Peyer's patch (tissue), 4 donors: ENCODE data around the gene CMTM4. TPM values are rescaled to one million over a fixed set of nuclear protein-coding genes. Genes with fewer than 3 reads are reported as not detected.
"Not testable (repeated sequence)": the region's sequence is repeated elsewhere in the genome, so short reads cannot be mapped to it uniquely, and the experiment has no call there.

ENCODE experiments used
- DNase-seq, 3 donors: peaks; one replicate each; pipeline ENCODE4 v3.0.0-alpha.2; 2017 to 2019
- H3K27ac ChIP-seq, 4 donors: fragments of 200-600 bp; sonication (generic); one replicate each; pipeline ENCODE4 v1.5.1; 2016 to 2019
- H3K27me3 ChIP-seq, 2 donors: fragments of 200-600 bp; sonication (generic); one replicate each; pipeline ENCODE4 v1.5.1; 2019
- H3K36me3 ChIP-seq, 3 donors: fragments of 200-600 bp; sonication (generic); one replicate each; pipeline ENCODE4 v1.5.1; 2016 to 2019
- H3K4me1 ChIP-seq, 4 donors: fragments of 200-600 bp; sonication (generic); one replicate each; pipeline ENCODE4 v1.5.1; 2016 to 2019
- H3K4me3 ChIP-seq, 4 donors: fragments of 200-600 bp; sonication (generic); 1 replicate in 3 of 4; 2 replicates in 1 of 4; pipeline ENCODE4 v1.5.1; 2016 to 2019; ENCODE audit warnings: mild to moderate bottlenecking in 1 of 4
- H3K9me3 ChIP-seq, 4 donors: fragments of 200-600 bp; sonication (generic); one replicate each; pipeline ENCODE4 v1.5.1; 2016 to 2019; ENCODE audit warnings: mild to moderate bottlenecking in 1 of 4
- POLR2A ChIP-seq, 2 donors: fragments of 450-650 bp; IDR thresholded peaks; one replicate each; pipeline ENCODE4 v1.5.1; 2017; ENCODE audit warnings: antibody characterized with exemption in 2 of 2, mild to moderate bottlenecking in 2 of 2, moderate library complexity in 2 of 2
- total RNA-seq, 4 donors: library from RNA; depleted of rRNA; stranded (reverse); fragments of >200 nt; gene quantifications; one replicate each; pipeline ENCODE4 v1.1.0, GENCODE V29; 2016
- TF ChIP-seq, protein P1 (sequence below), 6 experiments: fragments of 450-650 bp in 4 of 6; fragments of 200-600 bp in 2 of 6; sonication (generic) in 1 of 6; IDR thresholded peaks; one replicate each; pipeline ENCODE4 v1.5.1; 2017 to 2019; ENCODE audit warnings: antibody characterized with exemption in 6 of 6, mild to moderate bottlenecking in 3 of 6, moderate library complexity in 1 of 6

CMTM4 gene
- total RNA-seq, 4 donors from 2014 or later = 33.8 to 116 (median 101) TPM

DNA sequence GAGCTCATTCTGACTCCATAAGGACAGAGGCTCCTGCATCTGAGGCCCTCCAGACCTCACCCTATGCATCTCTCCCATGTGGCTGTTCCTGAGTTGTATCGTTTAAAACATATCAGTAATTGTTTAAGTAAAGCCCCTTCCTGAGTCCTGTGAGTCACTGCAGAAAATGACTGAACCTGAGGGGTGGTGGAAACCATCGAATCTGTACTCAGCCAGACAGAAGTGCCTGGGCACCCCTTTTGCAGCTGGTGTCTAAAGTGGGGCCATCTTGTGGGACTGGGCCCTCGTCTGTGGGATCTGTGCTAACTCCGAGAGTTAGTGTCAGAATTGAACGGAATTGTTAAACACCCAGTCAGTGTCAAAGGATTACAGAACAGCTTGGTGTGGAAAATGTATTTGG lies 66.7 kb downstream of the CMTM4 start:
- TF ChIP-seq POLR2A (IDR thresholded peaks at IDR 0.05) = no peak
- TF ChIP-seq, protein P1, sequence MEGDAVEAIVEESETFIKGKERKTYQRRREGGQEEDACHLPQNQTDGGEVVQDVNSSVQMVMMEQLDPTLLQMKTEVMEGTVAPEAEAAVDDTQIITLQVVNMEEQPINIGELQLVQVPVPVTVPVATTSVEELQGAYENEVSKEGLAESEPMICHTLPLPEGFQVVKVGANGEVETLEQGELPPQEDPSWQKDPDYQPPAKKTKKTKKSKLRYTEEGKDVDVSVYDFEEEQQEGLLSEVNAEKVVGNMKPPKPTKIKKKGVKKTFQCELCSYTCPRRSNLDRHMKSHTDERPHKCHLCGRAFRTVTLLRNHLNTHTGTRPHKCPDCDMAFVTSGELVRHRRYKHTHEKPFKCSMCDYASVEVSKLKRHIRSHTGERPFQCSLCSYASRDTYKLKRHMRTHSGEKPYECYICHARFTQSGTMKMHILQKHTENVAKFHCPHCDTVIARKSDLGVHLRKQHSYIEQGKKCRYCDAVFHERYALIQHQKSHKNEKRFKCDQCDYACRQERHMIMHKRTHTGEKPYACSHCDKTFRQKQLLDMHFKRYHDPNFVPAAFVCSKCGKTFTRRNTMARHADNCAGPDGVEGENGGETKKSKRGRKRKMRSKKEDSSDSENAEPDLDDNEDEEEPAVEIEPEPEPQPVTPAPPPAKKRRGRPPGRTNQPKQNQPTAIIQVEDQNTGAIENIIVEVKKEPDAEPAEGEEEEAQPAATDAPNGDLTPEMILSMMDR (IDR thresholded peaks at IDR 0.05) = no peak
- Histone ChIP-seq H3K27ac (no peak overlapping the region), H3K9me3 (no peaks in the 10 kb centered on the region)

GRCh38 chr16:66627611-66628378 lies 68.7 kb downstream of the CMTM4 start:
- not testable (repeated sequence) for H3K27ac ChIP-seq, H3K4me3 ChIP-seq, H3K9me3 ChIP-seq, H3K27me3 ChIP-seq, H3K4me1 ChIP-seq
- peaks cover 0 to 12% (median 0%) of the 10 kb centered on the region in 3 donors for H3K36me3 ChIP-seq
- DNase-seq = peak in 1 of 3 donors; percentile 5

More for the DNA sequence above, 66.7 kb downstream of the CMTM4 start:
- no peaks in the 10 kb centered on the region for H3K27me3 ChIP-seq
- peak in 1 of 3 donors; percentile 8 for DNase-seq
- H3K4me3 ChIP-seq = no peak overlapping the region
- H3K36me3 ChIP-seq = peaks cover 0 to 3% (median 0%) of the 10 kb centered on the region in 3 donors
- no peaks in the 10 kb centered on the region for H3K4me1 ChIP-seq

DNA sequence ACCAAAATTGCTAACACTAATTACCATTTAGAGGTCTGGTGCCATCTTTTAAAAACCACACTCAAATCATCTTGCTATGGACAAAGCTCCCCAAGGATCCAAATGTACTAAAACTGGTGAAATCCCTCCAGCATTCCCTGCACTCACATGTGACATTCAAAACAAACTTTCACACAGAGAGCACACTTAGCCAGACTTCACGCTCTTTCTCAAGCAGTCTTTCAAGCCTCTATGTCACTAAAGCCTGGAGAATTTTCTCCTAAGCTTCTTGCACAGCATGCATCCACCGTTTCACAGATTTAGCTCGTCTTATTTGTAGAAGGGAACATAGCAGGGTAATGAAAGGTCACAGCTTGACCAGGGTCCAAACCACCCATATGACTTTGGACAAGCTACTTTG lies 72.8 kb downstream of the CMTM4 start:
- DNase-seq = no peak
- Histone ChIP-seq H3K4me1 (no peaks in the 10 kb centered on the region), H3K27ac (no peak overlapping the region), H3K4me3 (no peak overlapping the region), H3K9me3 (no peaks in the 10 kb centered on the region), H3K36me3 (peaks cover 0 to 25% (median 0%) of the 10 kb centered on the region in 3 donors), H3K27me3 (no peaks in the 10 kb centered on the region)
- TF ChIP-seq, protein P1 (IDR thresholded peaks at IDR 0.05) = no peak
- no peak for TF ChIP-seq POLR2A (IDR thresholded peaks at IDR 0.05)

DNA sequence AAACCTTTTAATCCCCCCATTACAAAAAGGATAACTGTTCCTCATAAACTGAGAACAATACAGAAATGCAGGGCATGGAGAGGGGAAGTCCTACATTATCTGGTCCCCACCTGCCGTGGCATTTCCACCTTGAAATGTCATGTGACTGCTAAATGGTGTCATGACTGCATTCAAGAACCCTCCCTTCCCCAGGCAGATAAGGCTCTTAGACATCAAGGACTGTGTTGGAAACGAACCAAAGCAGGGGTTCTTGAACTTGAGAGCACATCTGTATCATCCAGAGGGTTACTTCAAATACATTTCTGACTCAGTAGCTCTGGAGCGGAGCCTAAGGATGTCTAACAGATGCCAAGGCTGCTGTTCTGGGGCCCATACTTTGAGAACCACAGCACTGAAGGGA lies 73.7 kb downstream of the CMTM4 start:
- no peak for TF ChIP-seq POLR2A (IDR thresholded peaks at IDR 0.05)
- TF ChIP-seq, protein P1 (IDR thresholded peaks at IDR 0.05) = no peak
- H3K9me3 ChIP-seq = no peaks in the 10 kb centered on the region
- no peak for DNase-seq
- peaks cover 0 to 25% (median 0%) of the 10 kb centered on the region in 3 donors for H3K36me3 ChIP-seq
- no peaks in the 10 kb centered on the region for H3K27me3 ChIP-seq
- no peak overlapping the region for H3K27ac ChIP-seq
- H3K4me3 ChIP-seq = no peak overlapping the region
- no peaks in the 10 kb centered on the region for H3K4me1 ChIP-seq

- no peaks in the 10 kb centered on the region for H3K9me3 ChIP-seq
- no peak overlapping the region for H3K27ac ChIP-seq
- no peak for DNase-seq
- no peaks in the 10 kb centered on the region for H3K4me1 ChIP-seq
- peaks cover 0 to 25% (median 0%) of the 10 kb centered on the region in 3 donors for H3K36me3 ChIP-seq
- no peak for TF ChIP-seq POLR2A (IDR thresholded peaks at IDR 0.05)
- TF ChIP-seq, protein P1 (IDR thresholded peaks at IDR 0.05) = no peak
- H3K4me3 ChIP-seq = no peak overlapping the region
- no peaks in the 10 kb centered on the region for H3K27me3 ChIP-seq
Measured at GRCh38 chr16:66621973-66622372, 74.6 kb downstream of the CMTM4 start.

DNA sequence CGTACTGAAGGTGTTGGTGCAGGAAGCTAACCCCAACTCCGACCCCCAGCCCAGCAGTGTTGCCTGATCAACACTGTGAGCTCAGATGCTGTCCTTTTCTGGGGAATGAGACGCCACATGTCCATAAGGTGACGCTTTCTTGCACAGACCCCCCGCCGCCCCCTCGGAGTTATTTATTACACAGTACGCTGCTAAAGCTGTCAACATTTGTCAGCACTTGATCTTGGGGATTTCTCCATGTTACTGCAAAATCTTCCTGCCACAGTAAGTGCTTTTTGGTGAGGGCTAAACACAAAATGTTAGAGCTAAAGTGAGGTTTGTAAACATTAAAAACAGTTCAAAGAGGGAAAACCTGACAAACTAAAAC lies 76.1 kb downstream of the CMTM4 start:
- no peaks in the 10 kb centered on the region for H3K27me3 ChIP-seq

More for the DNA sequence above, 76.1 kb downstream of the CMTM4 start:
- TF ChIP-seq, protein P1 (IDR thresholded peaks at IDR 0.05) = no peak
- no peak for TF ChIP-seq POLR2A (IDR thresholded peaks at IDR 0.05)
- H3K4me1 ChIP-seq = no peaks in the 10 kb centered on the region
- DNase-seq = no peak
- H3K9me3 ChIP-seq = no peaks in the 10 kb centered on the region
- H3K36me3 ChIP-seq = peaks cover 0 to 28% (median 0%) of the 10 kb centered on the region in 3 donors
- H3K4me3 ChIP-seq = no peak overlapping the region
- peak overlapping the region in 1 of 4 donors; percentile 2 for H3K27ac ChIP-seq
